ENCODE measurements around the gene ZNF480. TPM values are rescaled to one million over a fixed set of nuclear protein-coding genes. Genes with fewer than 3 reads are reported as not detected.
A peak's percentile ranks its signal among the peaks of the same experiment; 100 is the strongest.

ZNF480 gene
- total and polyA plus RNA-seq, 2 of the 13 experiments (the other 11 are each of a cell fraction or from before 2014, with no cell fraction given) = 2.1 to 9.6 TPM

DNA sequence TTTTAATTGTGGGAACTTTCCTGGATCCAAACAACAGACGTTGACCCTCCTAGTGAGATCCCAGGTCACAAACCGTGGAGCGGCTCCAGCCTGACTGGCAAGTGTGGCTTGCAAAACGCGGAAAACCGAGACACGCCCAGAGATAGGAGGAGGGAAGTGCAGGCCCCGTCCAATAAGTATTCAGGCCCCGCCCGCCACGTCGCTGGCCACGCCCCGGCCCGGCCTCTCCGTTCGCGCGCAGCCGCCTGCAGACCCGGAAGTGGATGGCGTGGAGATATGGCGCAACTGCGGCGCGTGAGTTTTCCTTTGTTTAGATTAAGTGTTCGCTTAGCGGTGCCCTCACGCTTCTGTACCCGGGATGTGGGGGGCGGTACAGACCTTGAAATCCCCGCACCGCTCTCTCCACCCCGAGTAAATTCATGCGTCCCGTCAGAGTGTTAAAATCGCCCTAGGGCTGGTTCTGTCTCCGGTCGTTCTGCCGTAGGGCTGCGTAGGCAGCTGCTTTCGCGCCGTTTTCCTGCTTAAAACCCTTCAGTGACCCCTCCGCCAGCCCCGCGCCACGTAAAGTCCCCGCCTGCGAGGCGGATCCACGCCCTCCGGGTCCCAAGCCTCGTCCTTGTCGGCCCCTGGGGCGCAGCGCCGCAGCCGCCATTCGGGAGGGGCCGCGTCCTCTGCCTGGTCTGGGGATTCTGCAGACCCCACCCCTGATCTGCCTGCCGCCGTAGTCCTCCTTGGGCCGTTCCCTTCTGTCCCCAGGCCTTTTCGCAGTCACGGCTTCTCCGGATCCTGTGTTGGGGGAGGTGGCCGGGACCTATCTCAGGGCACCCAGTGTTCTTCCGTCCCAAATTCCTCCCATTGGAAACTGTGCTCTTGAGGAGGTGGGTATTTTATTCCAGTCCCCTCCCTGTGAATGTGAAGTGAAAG, 27.4 kb upstream of the ZNF480 start, which contains the start of gene ZNF766 (continued):
- TF ChIP-seq, protein P1, sequence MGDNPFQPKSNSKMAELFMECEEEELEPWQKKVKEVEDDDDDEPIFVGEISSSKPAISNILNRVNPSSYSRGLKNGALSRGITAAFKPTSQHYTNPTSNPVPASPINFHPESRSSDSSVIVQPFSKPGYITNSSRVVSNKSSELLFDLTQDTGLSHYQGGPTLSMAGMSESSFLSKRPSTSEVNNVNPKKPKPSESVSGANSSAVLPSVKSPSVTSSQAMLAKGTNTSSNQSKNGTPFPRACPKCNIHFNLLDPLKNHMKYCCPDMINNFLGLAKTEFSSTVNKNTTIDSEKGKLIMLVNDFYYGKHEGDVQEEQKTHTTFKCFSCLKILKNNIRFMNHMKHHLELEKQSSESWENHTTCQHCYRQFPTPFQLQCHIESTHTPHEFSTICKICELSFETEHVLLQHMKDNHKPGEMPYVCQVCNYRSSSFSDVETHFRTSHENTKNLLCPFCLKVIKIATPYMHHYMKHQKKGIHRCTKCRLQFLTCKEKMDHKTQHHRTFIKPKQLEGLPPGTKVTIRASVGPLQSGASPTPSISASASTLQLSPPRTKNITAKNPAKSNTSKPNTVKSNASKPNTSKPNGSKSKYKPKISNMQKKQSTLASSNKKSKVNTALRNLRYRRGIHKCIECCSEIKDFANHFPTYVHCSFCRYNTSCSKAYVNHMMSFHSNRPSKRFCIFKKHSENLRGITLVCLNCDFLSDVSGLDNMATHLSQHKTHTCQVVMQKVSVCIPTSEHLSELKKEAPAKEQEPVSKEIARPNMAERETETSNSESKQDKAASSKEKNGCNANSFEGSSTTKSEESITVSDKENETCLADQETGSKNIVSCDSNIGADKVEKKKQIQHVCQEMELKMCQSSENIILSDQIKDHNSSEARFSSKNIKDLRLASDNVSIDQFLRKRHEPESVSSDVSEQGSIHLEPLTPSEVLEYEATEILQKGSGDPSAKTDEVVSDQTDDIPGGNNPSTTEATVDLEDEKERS (CRISPR knock-in tag; IDR thresholded peaks at IDR 0.05) = no peak
- no peak for TF ChIP-seq CBX2 (IDR thresholded peaks at IDR 0.05; ENCODE audit: low read depth, low read length)
- TF ChIP-seq CBX2 (CRISPR knock-in tag; IDR thresholded peaks at IDR 0.05; ENCODE audit: low read depth) = no peak
- peak; percentile 65; the same call in 1 of the 2 replicates for TF ChIP-seq YEATS4 (CRISPR knock-in tag; IDR thresholded peaks at IDR 0.05; ENCODE audit: borderline replicate concordance)
- TF ChIP-seq, protein P2, sequence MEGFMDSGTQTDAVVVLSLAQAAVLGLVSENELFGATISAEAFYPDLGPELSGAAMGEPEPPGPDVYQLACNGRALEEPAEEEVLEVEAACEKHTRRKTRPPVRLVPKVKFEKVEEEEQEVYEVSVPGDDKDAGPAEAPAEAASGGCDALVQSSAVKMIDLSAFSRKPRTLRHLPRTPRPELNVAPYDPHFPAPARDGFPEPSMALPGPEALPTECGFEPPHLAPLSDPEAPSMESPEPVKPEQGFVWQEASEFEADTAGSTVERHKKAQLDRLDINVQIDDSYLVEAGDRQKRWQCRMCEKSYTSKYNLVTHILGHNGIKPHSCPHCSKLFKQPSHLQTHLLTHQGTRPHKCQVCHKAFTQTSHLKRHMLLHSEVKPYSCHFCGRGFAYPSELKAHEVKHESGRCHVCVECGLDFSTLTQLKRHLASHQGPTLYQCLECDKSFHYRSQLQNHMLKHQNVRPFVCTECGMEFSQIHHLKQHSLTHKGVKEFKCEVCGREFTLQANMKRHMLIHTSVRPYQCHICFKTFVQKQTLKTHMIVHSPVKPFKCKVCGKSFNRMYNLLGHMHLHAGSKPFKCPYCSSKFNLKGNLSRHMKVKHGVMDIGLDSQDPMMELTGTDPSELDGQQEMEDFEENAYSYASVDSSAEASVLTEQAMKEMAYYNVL (CRISPR knock-in tag; IDR thresholded peaks at IDR 0.05; ENCODE audit: borderline replicate concordance) = no peak
- TF ChIP-seq HMGA1 (CRISPR knock-in tag; conservative IDR thresholded peaks at IDR 0.05) = no peak
- peak; percentile 55 for TF ChIP-seq ZFY (CRISPR knock-in tag; IDR thresholded peaks at IDR 0.05)
- TF ChIP-seq, protein P3, sequence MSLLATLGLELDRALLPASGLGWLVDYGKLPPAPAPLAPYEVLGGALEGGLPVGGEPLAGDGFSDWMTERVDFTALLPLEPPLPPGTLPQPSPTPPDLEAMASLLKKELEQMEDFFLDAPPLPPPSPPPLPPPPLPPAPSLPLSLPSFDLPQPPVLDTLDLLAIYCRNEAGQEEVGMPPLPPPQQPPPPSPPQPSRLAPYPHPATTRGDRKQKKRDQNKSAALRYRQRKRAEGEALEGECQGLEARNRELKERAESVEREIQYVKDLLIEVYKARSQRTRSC (CRISPR knock-in tag; IDR thresholded peaks at IDR 0.05; ENCODE audit: low read depth) = no peak; the same call in 1 of the 2 replicates
- no peak for TF ChIP-seq ZZZ3 (CRISPR knock-in tag; IDR thresholded peaks at IDR 0.05; ENCODE audit: borderline replicate concordance)
- no peak for TF ChIP-seq PRMT3 (CRISPR knock-in tag; IDR thresholded peaks at IDR 0.05; ENCODE audit: borderline replicate concordance, low read depth)
- no peak for TF ChIP-seq KLF11 (CRISPR knock-in tag; IDR thresholded peaks at IDR 0.05)
- TF ChIP-seq, protein P4, sequence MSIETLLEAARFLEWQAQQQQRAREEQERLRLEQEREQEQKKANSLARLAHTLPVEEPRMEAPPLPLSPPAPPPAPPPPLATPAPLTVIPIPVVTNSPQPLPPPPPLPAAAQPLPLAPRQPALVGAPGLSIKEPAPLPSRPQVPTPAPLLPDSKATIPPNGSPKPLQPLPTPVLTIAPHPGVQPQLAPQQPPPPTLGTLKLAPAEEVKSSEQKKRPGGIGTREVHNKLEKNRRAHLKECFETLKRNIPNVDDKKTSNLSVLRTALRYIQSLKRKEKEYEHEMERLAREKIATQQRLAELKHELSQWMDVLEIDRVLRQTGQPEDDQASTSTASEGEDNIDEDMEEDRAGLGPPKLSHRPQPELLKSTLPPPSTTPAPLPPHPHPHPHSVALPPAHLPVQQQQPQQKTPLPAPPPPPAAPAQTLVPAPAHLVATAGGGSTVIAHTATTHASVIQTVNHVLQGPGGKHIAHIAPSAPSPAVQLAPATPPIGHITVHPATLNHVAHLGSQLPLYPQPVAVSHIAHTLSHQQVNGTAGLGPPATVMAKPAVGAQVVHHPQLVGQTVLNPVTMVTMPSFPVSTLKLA (IDR thresholded peaks at IDR 0.05) = peak; percentile 69
- TF ChIP-seq ZNF616 (CRISPR knock-in tag; IDR thresholded peaks at IDR 0.05; ENCODE audit: low read depth) = peak; percentile 36; the same call in 1 of the 2 replicates
- TF ChIP-seq MXD4 (CRISPR knock-in tag; IDR thresholded peaks at IDR 0.05) = peak; percentile 88
- no peak for TF ChIP-seq LCORL (IDR thresholded peaks at IDR 0.05)
- TF ChIP-seq LCORL (CRISPR knock-in tag; IDR thresholded peaks at IDR 0.05) = no peak
- TF ChIP-seq, protein P5, sequence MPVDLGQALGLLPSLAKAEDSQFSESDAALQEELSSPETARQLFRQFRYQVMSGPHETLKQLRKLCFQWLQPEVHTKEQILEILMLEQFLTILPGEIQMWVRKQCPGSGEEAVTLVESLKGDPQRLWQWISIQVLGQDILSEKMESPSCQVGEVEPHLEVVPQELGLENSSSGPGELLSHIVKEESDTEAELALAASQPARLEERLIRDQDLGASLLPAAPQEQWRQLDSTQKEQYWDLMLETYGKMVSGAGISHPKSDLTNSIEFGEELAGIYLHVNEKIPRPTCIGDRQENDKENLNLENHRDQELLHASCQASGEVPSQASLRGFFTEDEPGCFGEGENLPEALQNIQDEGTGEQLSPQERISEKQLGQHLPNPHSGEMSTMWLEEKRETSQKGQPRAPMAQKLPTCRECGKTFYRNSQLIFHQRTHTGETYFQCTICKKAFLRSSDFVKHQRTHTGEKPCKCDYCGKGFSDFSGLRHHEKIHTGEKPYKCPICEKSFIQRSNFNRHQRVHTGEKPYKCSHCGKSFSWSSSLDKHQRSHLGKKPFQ (CRISPR knock-in tag; IDR thresholded peaks at IDR 0.05; ENCODE audit: insufficient replicate concordance) = no peak
- no peak for TF ChIP-seq ZNF792 (CRISPR knock-in tag; IDR thresholded peaks at IDR 0.05)
- no peak for TF ChIP-seq DNMT3B (CRISPR knock-in tag; conservative IDR thresholded peaks at IDR 0.05)

Data from HepG2 (cell line).